Body of pancreas (tissue), 4 donors: ENCODE data around the gene FOXC1. TPM values are rescaled to one million over a fixed set of nuclear protein-coding genes. Genes with fewer than 3 reads are reported as not detected.

ENCODE experiments used
- ATAC-seq: fragments of 150-250 bp; one replicate; pipeline ENCODE4 v1.9.1; 2016
- DNase-seq, 4 donors: peaks; one replicate each; pipeline ENCODE4 v3.0.0-alpha.2; 2019
- H3K27ac ChIP-seq, 4 donors: fragments of 200-600 bp; sonication (generic); 1 replicate in 3 of 4; 2 replicates in 1 of 4; pipeline versions ENCODE4 v1.5.1 to v1.6.1; 2016 to 2019; ENCODE audit warnings: mild to moderate bottlenecking in 1 of 4, mixed read lengths in 1 of 4, moderate library complexity in 1 of 4
- H3K27me3 ChIP-seq, 2 donors: fragments of 200-600 bp; sonication (generic); one replicate each; pipeline ENCODE4 v1.6.0; 2016; ENCODE audit warnings: mild to moderate bottlenecking in 1 of 2
- H3K36me3 ChIP-seq, 2 donors: fragments of 200-600 bp; sonication (generic); replicated peaks in 1 of 2; 2 replicates each; pipeline ENCODE4 v1.5.1; 2016; ENCODE audit warnings: low read depth in 2 of 2; ENCODE audit not compliant: insufficient read depth in 1 of 2
- H3K4me1 ChIP-seq: fragments of 200-600 bp; sonication (generic); one replicate; pipeline ENCODE4 v1.6.0; 2016
- H3K4me3 ChIP-seq, 2 donors: fragments of 200-600 bp; sonication (generic); 1 replicate in 1 of 2; 2 replicates in 1 of 2; pipeline ENCODE4 v1.5.1; 2016 to 2019
- H3K9me3 ChIP-seq, 3 donors: fragments of 200-600 bp; sonication (generic); 1 replicate in 2 of 3; 2 replicates in 1 of 3; pipeline ENCODE4 v1.5.1; 2016
- POLR2A ChIP-seq, 3 donors: fragments of 450-650 bp; IDR thresholded peaks; one replicate each; pipeline ENCODE4 v1.6.1; 2016; ENCODE audit warnings: antibody characterized with exemption in 3 of 3, mild to moderate bottlenecking in 2 of 3
- WGBS, 2 donors: methylation state at CpG; one replicate each; pipeline ENCODE4 v1.1.5; 2017; 5-methylcytosine and 5-hydroxymethylcytosine counted together
- intact Hi-C: fragments of 100-400 bp; cut with DNase I; formaldehyde crosslinking; loops from one replicate; pipeline ENCODE4 v1.15.1; 2023
- total RNA-seq, 2 donors: library from RNA; depleted of rRNA; stranded (reverse); fragments of >200 nt; gene quantifications; one replicate each; pipeline ENCODE4 v1.1.0, GENCODE V29; 2016
- TF ChIP-seq, protein P1 (sequence below), 7 experiments: fragments of 450-650 bp in 4 of 7; fragments of 200-600 bp in 3 of 7; sonication (generic) in 3 of 7; IDR thresholded peaks; one replicate each; pipeline ENCODE4 v1.5.1; 2016 to 2019; ENCODE audit warnings: antibody characterized with exemption in 7 of 7

The FOXC1 gene
- 1 to 10 TPM; 2.0 to 3.6 TPM for total RNA-seq

DNA sequence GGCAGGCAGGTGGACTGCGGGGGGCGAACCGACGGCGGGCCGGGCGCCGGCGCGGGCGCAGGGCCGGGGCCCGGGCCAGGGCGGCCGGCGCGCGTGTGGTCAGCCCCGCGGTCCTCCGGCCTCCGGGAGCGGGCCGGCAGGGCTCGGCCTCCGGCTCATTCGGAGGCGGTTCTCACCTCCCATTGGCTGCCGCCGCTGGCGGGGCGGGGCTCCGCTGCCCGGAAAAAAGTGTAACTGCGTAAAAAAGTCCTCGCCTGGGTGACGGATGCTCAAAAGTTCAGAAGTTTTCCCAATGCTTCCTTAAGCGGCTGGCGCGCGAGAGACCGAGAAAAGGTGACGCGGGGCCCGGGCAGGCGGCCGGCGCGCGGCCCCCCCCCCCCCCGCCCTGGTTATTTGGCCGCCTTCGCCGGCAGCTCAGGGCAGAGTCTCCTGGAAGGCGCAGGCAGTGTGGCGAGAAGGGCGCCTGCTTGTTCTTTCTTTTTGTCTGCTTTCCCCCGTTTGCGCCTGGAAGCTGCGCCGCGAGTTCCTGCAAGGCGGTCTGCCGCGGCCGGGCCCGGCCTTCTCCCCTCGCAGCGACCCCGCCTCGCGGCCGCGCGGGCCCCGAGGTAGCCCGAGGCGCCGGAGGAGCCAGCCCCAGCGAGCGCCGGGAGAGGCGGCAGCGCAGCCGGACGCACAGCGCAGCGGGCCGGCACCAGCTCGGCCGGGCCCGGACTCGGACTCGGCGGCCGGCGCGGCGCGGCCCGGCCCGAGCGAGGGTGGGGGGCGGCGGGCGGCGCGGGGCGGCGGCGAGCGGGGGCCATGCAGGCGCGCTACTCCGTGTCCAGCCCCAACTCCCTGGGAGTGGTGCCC is at the start of gene FOXC1:
Gene FOXC1, plus strand, starts transcription at position 268 of the 849 bp plus-strand sequence. Its CDS starts 531 bp downstream, at position 799.
- TF ChIP-seq POLR2A (IDR thresholded peaks at IDR 0.05), result peak; percentile 54 to 80 (median 75)
- TF ChIP-seq, protein P1, sequence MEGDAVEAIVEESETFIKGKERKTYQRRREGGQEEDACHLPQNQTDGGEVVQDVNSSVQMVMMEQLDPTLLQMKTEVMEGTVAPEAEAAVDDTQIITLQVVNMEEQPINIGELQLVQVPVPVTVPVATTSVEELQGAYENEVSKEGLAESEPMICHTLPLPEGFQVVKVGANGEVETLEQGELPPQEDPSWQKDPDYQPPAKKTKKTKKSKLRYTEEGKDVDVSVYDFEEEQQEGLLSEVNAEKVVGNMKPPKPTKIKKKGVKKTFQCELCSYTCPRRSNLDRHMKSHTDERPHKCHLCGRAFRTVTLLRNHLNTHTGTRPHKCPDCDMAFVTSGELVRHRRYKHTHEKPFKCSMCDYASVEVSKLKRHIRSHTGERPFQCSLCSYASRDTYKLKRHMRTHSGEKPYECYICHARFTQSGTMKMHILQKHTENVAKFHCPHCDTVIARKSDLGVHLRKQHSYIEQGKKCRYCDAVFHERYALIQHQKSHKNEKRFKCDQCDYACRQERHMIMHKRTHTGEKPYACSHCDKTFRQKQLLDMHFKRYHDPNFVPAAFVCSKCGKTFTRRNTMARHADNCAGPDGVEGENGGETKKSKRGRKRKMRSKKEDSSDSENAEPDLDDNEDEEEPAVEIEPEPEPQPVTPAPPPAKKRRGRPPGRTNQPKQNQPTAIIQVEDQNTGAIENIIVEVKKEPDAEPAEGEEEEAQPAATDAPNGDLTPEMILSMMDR (IDR thresholded peaks at IDR 0.05), result no peak
- intact Hi-C loops, result loop anchor here (5.0 kb wide), 1 partner anchor 492 kb away; no protein-coding TSS in a partner anchor
- peaks cover 0 to 56% of the 10 kb centered on the region in 2 donors for H3K27me3 ChIP-seq
- H3K36me3 ChIP-seq, result no peaks in the 10 kb centered on the region
- ATAC-seq, result peak; percentile 83
- no peaks in the 10 kb centered on the region for H3K9me3 ChIP-seq
- peak within 1 kb of the TSS; percentile 54 to 92 (median 84) for H3K27ac ChIP-seq
- H3K4me3 ChIP-seq, result peak within 1 kb of the TSS; percentile 18 to 29
- WGBS, 2 donors, result 1% methylated on average over 26 to 68 of the region's 115 CpGs
- peak; percentile 89 to 92 (median 90) for DNase-seq
- H3K4me1 ChIP-seq, result peaks cover 73% of the 10 kb centered on the region

DNA sequence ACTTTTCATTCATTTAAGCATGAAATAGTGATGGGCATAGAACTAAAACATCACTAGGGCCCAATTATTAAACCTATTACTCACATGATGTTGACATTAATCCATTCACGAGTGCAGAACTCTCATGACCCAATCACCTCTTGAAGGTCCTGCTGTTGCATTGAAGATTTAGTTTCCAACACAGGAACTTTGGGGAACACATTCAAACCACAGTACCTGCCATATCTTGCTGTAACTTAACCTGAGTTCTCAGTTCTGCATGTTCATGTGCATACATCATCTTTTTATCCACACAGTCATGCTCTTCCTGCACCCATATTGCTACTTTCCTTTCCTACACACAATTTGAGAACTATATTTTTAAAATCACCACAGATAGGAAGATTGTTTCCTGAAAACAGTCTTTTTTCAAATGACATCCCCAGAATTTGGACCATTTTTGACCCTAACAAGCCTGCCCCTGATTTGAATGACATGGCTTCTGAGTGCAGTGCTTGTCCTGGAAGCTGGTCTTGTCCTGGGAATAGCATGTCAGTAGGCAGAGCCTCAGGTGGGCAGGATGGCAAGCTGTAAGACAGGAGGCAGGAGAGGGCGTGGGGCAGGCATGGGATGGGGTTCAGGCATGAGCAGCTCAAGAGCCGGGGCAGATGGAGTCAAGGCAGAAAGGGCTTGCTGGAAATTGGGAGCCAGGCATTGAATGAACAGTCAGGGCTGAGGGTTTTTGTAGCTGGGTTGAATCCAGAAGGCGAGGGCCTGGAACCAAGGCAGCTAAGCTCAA is 49.2 kb upstream of the FOXC1 start:
- H3K4me1 ChIP-seq, result no peaks in the 10 kb centered on the region
- WGBS, 2 donors, result 75 to 82% methylated on average over 4 of the region's 4 CpGs
- H3K27me3 ChIP-seq, result no peaks in the 10 kb centered on the region
- intact Hi-C loops, result no loop called here
- no peak for ATAC-seq
- no peak for DNase-seq
- no peak overlapping the region for H3K4me3 ChIP-seq
- no peaks in the 10 kb centered on the region for H3K9me3 ChIP-seq
- TF ChIP-seq, protein P1 (IDR thresholded peaks at IDR 0.05), result no peak
- no peak for TF ChIP-seq POLR2A (IDR thresholded peaks at IDR 0.05)
- H3K36me3 ChIP-seq, result no peaks in the 10 kb centered on the region
- no peak overlapping the region for H3K27ac ChIP-seq

DNA sequence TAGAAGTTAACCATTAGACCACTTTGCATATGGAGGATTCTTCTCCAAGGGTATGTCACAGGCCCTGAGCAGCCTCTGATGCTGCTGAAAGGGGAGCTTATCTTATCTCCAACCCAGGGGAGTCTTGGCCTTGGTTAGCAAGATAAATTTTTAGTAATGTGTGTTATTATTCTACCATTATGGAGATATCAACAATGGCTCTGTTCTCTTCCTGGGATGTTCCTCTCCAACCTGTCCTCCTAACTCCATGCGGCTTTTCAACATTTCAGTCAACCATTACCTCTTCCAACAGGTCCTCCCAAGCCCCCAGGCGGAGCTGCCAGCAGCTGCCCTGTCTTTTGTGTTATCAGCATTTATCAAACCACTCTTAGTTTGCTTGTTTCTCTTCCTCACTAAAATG is 48.4 kb upstream of the FOXC1 start:
- H3K36me3 ChIP-seq, result no peaks in the 10 kb centered on the region
- no peaks in the 10 kb centered on the region for H3K4me1 ChIP-seq
- no peak overlapping the region for H3K27ac ChIP-seq
- 59 to 65% methylated on average over 2 of the region's 2 CpGs for WGBS, 2 donors
- intact Hi-C loops, result no loop called here
- DNase-seq (no peak), ATAC-seq (no peak)
- H3K27me3 ChIP-seq, result no peaks in the 10 kb centered on the region
- TF ChIP-seq POLR2A (IDR thresholded peaks at IDR 0.05), result no peak
- TF ChIP-seq, protein P1 (IDR thresholded peaks at IDR 0.05), result no peak
- H3K4me3 ChIP-seq, result no peak overlapping the region
- no peaks in the 10 kb centered on the region for H3K9me3 ChIP-seq

DNA sequence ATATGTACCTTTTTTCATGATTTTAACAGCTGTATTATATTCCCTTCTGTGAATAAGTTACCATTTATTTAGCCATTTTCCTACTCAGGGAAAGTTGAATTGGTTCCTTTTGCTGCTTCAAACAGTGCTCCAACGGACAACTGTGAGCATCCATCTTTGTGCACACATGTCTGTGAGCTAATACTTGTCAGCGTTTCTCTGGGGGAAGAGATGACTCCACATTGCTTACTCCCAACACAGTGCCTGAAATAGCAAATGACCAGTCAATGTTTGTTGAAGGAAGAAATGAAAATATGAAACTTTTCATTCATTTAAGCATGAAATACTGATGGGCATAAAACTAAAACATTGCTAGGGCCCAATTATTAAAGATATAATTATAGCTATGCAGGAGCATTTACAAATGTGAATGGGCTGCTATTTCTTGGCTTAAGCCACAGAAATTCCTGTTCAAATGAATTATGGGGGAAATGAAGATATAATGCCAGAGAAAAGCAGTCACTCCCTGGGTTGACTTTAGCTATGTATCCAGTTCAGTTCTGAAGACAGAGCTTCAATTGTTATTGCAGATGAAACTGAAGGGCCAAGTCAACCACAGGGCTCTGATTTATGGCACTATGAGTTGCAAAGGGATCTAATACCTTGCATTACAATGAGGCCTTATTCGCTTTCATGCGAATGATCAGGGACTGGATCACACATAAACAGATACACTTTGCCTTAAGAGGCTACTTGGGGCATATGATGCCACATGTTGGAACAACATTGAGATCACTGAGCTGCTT is 47.4 kb upstream of the FOXC1 start:
- no peak for DNase-seq
- no peak for ATAC-seq
- Histone ChIP-seq H3K27ac (no peak overlapping the region), H3K27me3 (no peaks in the 10 kb centered on the region), H3K4me3 (no peak overlapping the region), H3K36me3 (no peaks in the 10 kb centered on the region), H3K4me1 (no peaks in the 10 kb centered on the region), H3K9me3 (no peaks in the 10 kb centered on the region)
- intact Hi-C loops, result no loop called here
- TF ChIP-seq, protein P1 (IDR thresholded peaks at IDR 0.05), result no peak
- TF ChIP-seq POLR2A (IDR thresholded peaks at IDR 0.05), result no peak
- 60 to 65% methylated on average over 4 of the region's 4 CpGs for WGBS, 2 donors
